NCI-H146 treated with DMSO at 0.1 percent for 48 hours (cell line): Measurements from ENCODE around the gene FYB1.

ENCODE experiments used
- DNase-seq: peaks from one replicate; lab custom pipeline; 2025; ENCODE audit not compliant: unreplicated experiment; lab: John Stamatoyannopoulos, UW

FYB1 gene

GRCh38 chr5:39164529-39165402 is 54.6 kb downstream of the FYB1 start:
- no peak for DNase-seq

GRCh38 chr5:39164016-39164415 is 55.3 kb downstream of the FYB1 start:
- DNase-seq, result no peak

GRCh38 chr5:39161578-39161977 is 57.8 kb downstream of the FYB1 start:
- DNase-seq, result no peak

- DNase-seq, result no peak
Observed at GRCh38 chr5:39160576-39161213, 58.7 kb downstream of the FYB1 start.

- no peak for DNase-seq
Observed at GRCh38 chr5:39159811-39160490, 59.4 kb downstream of the FYB1 start.

GRCh38 chr5:39158786-39159185 is 60.6 kb downstream of the FYB1 start:
- DNase-seq, result no peak

GRCh38 chr5:39158127-39158593 is 61.2 kb downstream of the FYB1 start:
- no peak for DNase-seq

- DNase-seq, result no peak
Observed at GRCh38 chr5:39157701-39158100, 61.7 kb downstream of the FYB1 start.

GRCh38 chr5:39156082-39156481 is 63.3 kb downstream of the FYB1 start:
- no peak for DNase-seq

GRCh38 chr5:39151745-39152144 is 67.6 kb downstream of the FYB1 start:
- no peak for DNase-seq

GRCh38 chr5:39149966-39150365 is 69.4 kb downstream of the FYB1 start:
- DNase-seq, result no peak

- DNase-seq, result no peak
Observed at GRCh38 chr5:39148983-39149534, 70.3 kb downstream of the FYB1 start.

GRCh38 chr5:39146831-39147540 is 72.4 kb downstream of the FYB1 start:
- DNase-seq, result no peak

GRCh38 chr5:39143151-39143860 is 76.1 kb downstream of the FYB1 start:
- DNase-seq, result no peak

GRCh38 chr5:39140558-39141168 is 78.7 kb downstream of the FYB1 start:
- no peak for DNase-seq

- no peak for DNase-seq
Observed at GRCh38 chr5:39138892-39139291, 80.5 kb downstream of the FYB1 start.

- DNase-seq, result no peak
Observed at GRCh38 chr5:39137819-39138451, 81.4 kb downstream of the FYB1 start.

- no peak for DNase-seq
Observed at GRCh38 chr5:39137391-39137790, 82.0 kb downstream of the FYB1 start.

- DNase-seq, result no peak
Observed at GRCh38 chr5:39132792-39133191, 86.6 kb downstream of the FYB1 start.

- no peak for DNase-seq
Observed at GRCh38 chr5:39132128-39132447, 87.3 kb downstream of the FYB1 start.
